Transverse colon (tissue), 4 donors: ENCODE data around the gene PSME1. TPM values are rescaled to one million over a fixed set of nuclear protein-coding genes. Genes with fewer than 3 reads are reported as not detected.

Source experiments
- DNase-seq: peaks from one replicate; pipeline ENCODE4 v3.0.0-alpha.2; 2019
- H3K27ac ChIP-seq, 4 donors: fragments of 200-600 bp; sonication (generic); 2 replicates each; pipeline ENCODE4 v1.5.1; 2016 to 2018; ENCODE audit warnings: inconsistent platforms in 4 of 4
- H3K27me3 ChIP-seq: fragments of 200-600 bp; sonication (generic); 2 replicates; pipeline ENCODE4 v1.5.1; 2017; ENCODE audit warnings: inconsistent platforms
- H3K36me3 ChIP-seq, 4 donors: fragments of 200-600 bp; sonication (generic); 2 replicates each; pipeline ENCODE4 v1.5.1; 2017 to 2019; ENCODE audit warnings: inconsistent platforms in 4 of 4
- H3K4me1 ChIP-seq, 4 donors: fragments of 200-600 bp; sonication (generic); 2 replicates each; pipeline ENCODE4 v1.5.1; 2017 to 2020; ENCODE audit warnings: inconsistent platforms in 4 of 4
- H3K4me3 ChIP-seq, 4 donors: fragments of 200-600 bp; sonication (generic); 1 replicate in 1 of 4; 2 replicates in 3 of 4; pipeline versions ENCODE4 v1.5.1 to v1.6.1; 2017 to 2019; ENCODE audit warnings: inconsistent platforms in 4 of 4
- H3K9me3 ChIP-seq, 2 donors: fragments of 200-600 bp; sonication (generic); 2 replicates each; pipeline ENCODE4 v1.5.1; 2017 to 2019; ENCODE audit warnings: inconsistent platforms in 2 of 2
- EP300 ChIP-seq: sonication (generic); formaldehyde crosslinking; IDR thresholded peaks from one replicate; pipeline ENCODE4 v1.6.1; 2017; ENCODE audit warnings: antibody characterized with exemption, low read depth
- POLR2A ChIP-seq: fragments of 450-650 bp; IDR thresholded peaks from one replicate; pipeline ENCODE4 v1.6.1; 2016; ENCODE audit warnings: antibody characterized with exemption, mild to moderate bottlenecking, moderate library complexity
- POLR2AphosphoS5 ChIP-seq, 3 donors: sonication (generic); formaldehyde crosslinking; IDR thresholded peaks; one replicate each; pipeline ENCODE4 v1.6.1; 2016; ENCODE audit warnings: antibody characterized with exemption in 3 of 3
- WGBS, 2 donors: methylation state at CpG; one replicate each; pipeline ENCODE4 v1.1.5; 2018; ENCODE audit warnings: low coverage in 1 of 2; 5-methylcytosine and 5-hydroxymethylcytosine counted together
- in situ Hi-C, 4 donors: fragments of 200-750 bp; cut with MboI; loops; one replicate each; pipeline versions ENCODE4 v1.15.0 to v1.15.1; 2017; ENCODE audit warnings: low sequenced_read_pairs in 3 of 4, low pct_ligation_motif_present in 1 of 4, low pct_unique_long_range_greater_than_20kb in 1 of 4
- intact Hi-C: fragments of 100-400 bp; cut with DNase I; formaldehyde crosslinking; loops from one replicate; pipeline ENCODE4 v1.15.1; 2023; ENCODE audit warnings: low total_unique reads
- total RNA-seq, 4 donors: library from RNA; depleted of rRNA; stranded (reverse); fragments of >200 nt; gene quantifications; one replicate each; pipeline ENCODE4 v1.1.0, GENCODE V29; 2016
- TF ChIP-seq, protein P1 (sequence below), 5 experiments: fragments of 200-600 bp in 3 of 5; fragments of 450-650 bp in 2 of 5; sonication (generic) in 3 of 5; IDR thresholded peaks; 1 replicate in 2 of 5; 2 replicates in 3 of 5; pipeline ENCODE4 v1.5.1; 2016 to 2017; ENCODE audit warnings: antibody characterized with exemption in 5 of 5, inconsistent platforms in 3 of 5, mild to moderate bottlenecking in 2 of 5, moderate library complexity in 1 of 5

PSME1 gene
- total RNA-seq, 4 donors from 2014 or later, result 38.8 to 198 (median 132) TPM

DNA sequence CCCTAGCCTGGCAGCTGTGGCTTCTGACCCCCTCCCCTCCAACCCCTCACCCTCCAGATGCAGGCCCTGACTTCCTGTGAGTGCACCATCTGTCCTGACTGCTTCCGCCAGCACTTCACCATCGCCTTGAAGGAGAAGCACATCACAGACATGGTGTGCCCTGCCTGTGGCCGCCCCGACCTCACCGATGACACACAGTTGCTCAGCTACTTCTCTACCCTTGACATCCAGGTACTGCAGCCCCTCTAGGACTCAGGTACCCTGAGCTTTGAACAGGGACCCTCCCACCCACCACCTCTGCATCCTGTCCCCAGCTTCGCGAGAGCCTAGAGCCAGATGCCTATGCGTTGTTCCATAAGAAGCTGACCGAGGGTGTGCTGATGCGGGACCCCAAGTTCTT is 19.1 kb downstream of the PSME1 start:
- in situ Hi-C loops (no loop called here), intact Hi-C loops (loop anchor here (10.0 kb wide), 1 partner anchor 50 kb away; no protein-coding TSS in a partner anchor)
- 98% methylated on average over 10 of the region's 10 CpGs; no CpG with 5 or more reads in 1 of the 2 donors for WGBS, 2 donors
- Histone ChIP-seq H3K27me3 (no peaks in the 10 kb centered on the region), H3K4me3 (no peak overlapping the region), H3K9me3 (no peaks in the 10 kb centered on the region), H3K27ac (no peak overlapping the region), H3K36me3 (peaks cover 0 to 63% (median 33%) of the 10 kb centered on the region in 4 donors), H3K4me1 (no peaks in the 10 kb centered on the region)
- no peak for TF ChIP-seq EP300
- no peak for TF ChIP-seq POLR2AphosphoS5 (IDR thresholded peaks at IDR 0.05)
- TF ChIP-seq, protein P1, sequence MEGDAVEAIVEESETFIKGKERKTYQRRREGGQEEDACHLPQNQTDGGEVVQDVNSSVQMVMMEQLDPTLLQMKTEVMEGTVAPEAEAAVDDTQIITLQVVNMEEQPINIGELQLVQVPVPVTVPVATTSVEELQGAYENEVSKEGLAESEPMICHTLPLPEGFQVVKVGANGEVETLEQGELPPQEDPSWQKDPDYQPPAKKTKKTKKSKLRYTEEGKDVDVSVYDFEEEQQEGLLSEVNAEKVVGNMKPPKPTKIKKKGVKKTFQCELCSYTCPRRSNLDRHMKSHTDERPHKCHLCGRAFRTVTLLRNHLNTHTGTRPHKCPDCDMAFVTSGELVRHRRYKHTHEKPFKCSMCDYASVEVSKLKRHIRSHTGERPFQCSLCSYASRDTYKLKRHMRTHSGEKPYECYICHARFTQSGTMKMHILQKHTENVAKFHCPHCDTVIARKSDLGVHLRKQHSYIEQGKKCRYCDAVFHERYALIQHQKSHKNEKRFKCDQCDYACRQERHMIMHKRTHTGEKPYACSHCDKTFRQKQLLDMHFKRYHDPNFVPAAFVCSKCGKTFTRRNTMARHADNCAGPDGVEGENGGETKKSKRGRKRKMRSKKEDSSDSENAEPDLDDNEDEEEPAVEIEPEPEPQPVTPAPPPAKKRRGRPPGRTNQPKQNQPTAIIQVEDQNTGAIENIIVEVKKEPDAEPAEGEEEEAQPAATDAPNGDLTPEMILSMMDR (IDR thresholded peaks at IDR 0.05), result no peak
- DNase-seq, result no peak

DNA sequence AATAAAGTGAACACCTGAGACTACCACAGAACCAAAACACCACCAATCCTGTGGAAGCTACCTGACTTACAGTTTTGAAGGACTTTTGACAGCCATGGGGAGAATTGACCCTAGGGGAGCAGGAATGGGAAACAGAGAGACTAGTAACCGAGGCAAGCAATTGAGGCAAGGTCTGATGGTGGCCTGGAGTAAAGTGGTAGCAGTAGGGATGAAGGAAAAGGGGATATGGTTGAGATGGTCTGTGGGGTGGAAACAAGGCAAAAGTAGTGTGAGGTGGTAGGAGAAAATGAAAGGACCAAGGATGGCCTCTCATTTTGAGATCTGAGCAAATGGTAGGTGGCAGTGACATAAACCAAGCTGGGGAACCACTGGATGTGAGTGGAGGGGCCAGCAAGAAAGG is 20.8 kb downstream of the PSME1 start:
- Histone ChIP-seq H3K27ac (no peak overlapping the region), H3K36me3 (peaks cover 0 to 55% (median 27%) of the 10 kb centered on the region in 4 donors), H3K4me3 (no peak overlapping the region), H3K9me3 (no peaks in the 10 kb centered on the region), H3K4me1 (peaks cover 5 to 10% (median 9%) of the 10 kb centered on the region in 4 donors), H3K27me3 (no peaks in the 10 kb centered on the region)
- intact Hi-C loops (loop anchor here (10.0 kb wide), 1 partner anchor 52 kb away; no protein-coding TSS in a partner anchor), in situ Hi-C loops (no loop called here)
- TF ChIP-seq EP300 (no peak), POLR2A (no peak), POLR2AphosphoS5 (IDR thresholded peaks at IDR 0.05) (no peak)
- TF ChIP-seq, protein P1 (IDR thresholded peaks at IDR 0.05), result no peak
- no peak for DNase-seq
- WGBS, 2 donors, result 84 to 100% methylated on average over 1 of the region's 1 CpG

GRCh38 chr14:24157331-24157730 is 21.3 kb downstream of the PSME1 start:
- Histone ChIP-seq H3K4me3 (no peak overlapping the region), H3K27ac (no peak overlapping the region), H3K27me3 (no peaks in the 10 kb centered on the region), H3K9me3 (no peaks in the 10 kb centered on the region), H3K36me3 (peaks cover 0 to 52% (median 25%) of the 10 kb centered on the region in 4 donors), H3K4me1 (peaks cover 8 to 15% (median 13%) of the 10 kb centered on the region in 4 donors)
- DNase-seq, result no peak
- in situ Hi-C loops, result no loop called here
- no peak for TF ChIP-seq EP300
- TF ChIP-seq, protein P1 (IDR thresholded peaks at IDR 0.05), result no peak
- TF ChIP-seq POLR2A, result no peak
- TF ChIP-seq POLR2AphosphoS5 (IDR thresholded peaks at IDR 0.05), result no peak
- intact Hi-C loops, result loop anchor here (10.0 kb wide), 1 partner anchor 53 kb away; no protein-coding TSS in a partner anchor
- 92% methylated on average over 12 of the region's 12 CpGs; no CpG with 5 or more reads in 1 of the 2 donors for WGBS, 2 donors

- in situ Hi-C loops (no loop called here), intact Hi-C loops (loop anchor here (10.0 kb wide), 1 partner anchor 55 kb away; no protein-coding TSS in a partner anchor)
- Histone ChIP-seq H3K27ac (peak overlapping the region; percentile 91 to 95 (median 94)), H3K9me3 (no peaks in the 10 kb centered on the region), H3K4me1 (peaks cover 22 to 32% (median 24%) of the 10 kb centered on the region in 4 donors), H3K4me3 (no peak overlapping the region), H3K27me3 (no peaks in the 10 kb centered on the region), H3K36me3 (peaks cover 0 to 60% (median 26%) of the 10 kb centered on the region in 4 donors)
- no peak for DNase-seq
- 90 to 100% methylated on average over 1 to 11 of the region's 11 CpGs for WGBS, 2 donors
- TF ChIP-seq, protein P1 (IDR thresholded peaks at IDR 0.05), result no peak
- TF ChIP-seq POLR2A (no peak), POLR2AphosphoS5 (IDR thresholded peaks at IDR 0.05) (no peak), EP300 (no peak)
Measured at GRCh38 chr14:24159777-24160498, 23.9 kb downstream of the PSME1 start.
